Astrocyte of the cerebellum (primary cell): Measurements from ENCODE around the gene RSRC1.

Source experiments
- DNase-seq: peaks from one replicate; pipeline ENCODE4 v3.0.0-alpha.2; 2011; ENCODE audit warnings: low read depth
- H3K4me3 ChIP-seq: 2 replicates; pipeline ENCODE4 v1.5.1; 2011; ENCODE audit warnings: mild to moderate bottlenecking, low read depth, low read length, moderate library complexity
- in situ Hi-C: cut with HindIII; loops from 2 replicates; pipeline ENCODE4 v1.10.0; 2017; ENCODE audit warnings: low sequenced_read_pairs
- TF ChIP-seq, protein P1 (sequence below): IDR thresholded peaks from 2 replicates; pipeline ENCODE4 v1.5.1; 2012; ENCODE audit warnings: low read length, low read depth, moderate library complexity, mild to moderate bottlenecking; ENCODE audit errors: missing control alignments

RSRC1 gene

GRCh38 chr3:158098834-158099424, 11.0 kb upstream of the RSRC1 start:
- DNase-seq = no peak
- no peak overlapping the region for H3K4me3 ChIP-seq
- in situ Hi-C loops = no loop called here
- TF ChIP-seq, protein P1, sequence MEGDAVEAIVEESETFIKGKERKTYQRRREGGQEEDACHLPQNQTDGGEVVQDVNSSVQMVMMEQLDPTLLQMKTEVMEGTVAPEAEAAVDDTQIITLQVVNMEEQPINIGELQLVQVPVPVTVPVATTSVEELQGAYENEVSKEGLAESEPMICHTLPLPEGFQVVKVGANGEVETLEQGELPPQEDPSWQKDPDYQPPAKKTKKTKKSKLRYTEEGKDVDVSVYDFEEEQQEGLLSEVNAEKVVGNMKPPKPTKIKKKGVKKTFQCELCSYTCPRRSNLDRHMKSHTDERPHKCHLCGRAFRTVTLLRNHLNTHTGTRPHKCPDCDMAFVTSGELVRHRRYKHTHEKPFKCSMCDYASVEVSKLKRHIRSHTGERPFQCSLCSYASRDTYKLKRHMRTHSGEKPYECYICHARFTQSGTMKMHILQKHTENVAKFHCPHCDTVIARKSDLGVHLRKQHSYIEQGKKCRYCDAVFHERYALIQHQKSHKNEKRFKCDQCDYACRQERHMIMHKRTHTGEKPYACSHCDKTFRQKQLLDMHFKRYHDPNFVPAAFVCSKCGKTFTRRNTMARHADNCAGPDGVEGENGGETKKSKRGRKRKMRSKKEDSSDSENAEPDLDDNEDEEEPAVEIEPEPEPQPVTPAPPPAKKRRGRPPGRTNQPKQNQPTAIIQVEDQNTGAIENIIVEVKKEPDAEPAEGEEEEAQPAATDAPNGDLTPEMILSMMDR = no peak

GRCh38 chr3:158100681-158101080, 9.2 kb upstream of the RSRC1 start:
- no peak overlapping the region for H3K4me3 ChIP-seq
- TF ChIP-seq, protein P1 = no peak
- in situ Hi-C loops = no loop called here
- DNase-seq = no peak

- no peak for DNase-seq
- in situ Hi-C loops = no loop called here
- TF ChIP-seq, protein P1 = no peak
- H3K4me3 ChIP-seq = no peak overlapping the region
These were observed 8.3 kb upstream of the RSRC1 start for GRCh38 chr3:158101335-158102241.

DNA sequence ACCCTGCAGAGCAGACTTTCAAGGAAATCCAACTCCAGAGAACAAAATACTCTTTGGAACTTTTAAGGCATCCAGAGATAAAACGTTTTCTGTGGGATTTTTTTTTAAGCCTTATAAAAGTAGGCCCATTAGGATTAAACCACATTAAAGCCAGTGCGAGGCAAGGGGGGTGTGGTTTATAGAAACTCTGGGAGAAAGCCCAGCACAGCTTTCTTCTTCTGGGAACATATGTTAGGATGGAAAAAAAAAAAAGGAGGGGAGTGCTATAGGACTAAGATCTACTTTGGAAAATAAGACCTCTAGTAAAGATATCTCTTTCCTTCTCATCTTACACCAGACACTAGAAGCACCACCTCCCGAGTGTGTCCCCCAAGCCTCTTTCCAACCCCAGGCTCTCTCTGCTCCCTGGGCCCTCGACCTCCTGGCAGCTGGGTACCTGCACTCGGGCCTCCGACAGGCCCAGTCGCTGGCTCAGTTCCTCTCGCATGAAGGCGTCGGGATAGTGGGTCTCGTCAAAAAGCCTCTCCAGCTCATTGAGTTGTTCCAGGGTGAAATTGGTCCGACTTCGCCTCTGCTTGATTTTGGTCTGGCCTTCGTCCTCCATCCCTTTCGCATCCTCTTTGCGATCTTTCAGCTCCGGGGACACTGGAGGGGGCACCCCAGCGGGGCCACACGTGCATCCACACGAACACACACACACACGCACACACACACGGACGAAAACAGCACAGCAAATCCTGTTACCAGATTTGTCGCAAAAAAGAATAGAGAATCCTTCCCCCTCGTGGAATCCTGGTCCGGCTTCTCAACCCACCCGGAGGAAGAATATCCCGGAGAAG, 7.4 kb upstream of the RSRC1 start:
- H3K4me3 ChIP-seq = no peak overlapping the region
- DNase-seq = no peak
- in situ Hi-C loops = no loop called here
- TF ChIP-seq, protein P1 = no peak

DNA sequence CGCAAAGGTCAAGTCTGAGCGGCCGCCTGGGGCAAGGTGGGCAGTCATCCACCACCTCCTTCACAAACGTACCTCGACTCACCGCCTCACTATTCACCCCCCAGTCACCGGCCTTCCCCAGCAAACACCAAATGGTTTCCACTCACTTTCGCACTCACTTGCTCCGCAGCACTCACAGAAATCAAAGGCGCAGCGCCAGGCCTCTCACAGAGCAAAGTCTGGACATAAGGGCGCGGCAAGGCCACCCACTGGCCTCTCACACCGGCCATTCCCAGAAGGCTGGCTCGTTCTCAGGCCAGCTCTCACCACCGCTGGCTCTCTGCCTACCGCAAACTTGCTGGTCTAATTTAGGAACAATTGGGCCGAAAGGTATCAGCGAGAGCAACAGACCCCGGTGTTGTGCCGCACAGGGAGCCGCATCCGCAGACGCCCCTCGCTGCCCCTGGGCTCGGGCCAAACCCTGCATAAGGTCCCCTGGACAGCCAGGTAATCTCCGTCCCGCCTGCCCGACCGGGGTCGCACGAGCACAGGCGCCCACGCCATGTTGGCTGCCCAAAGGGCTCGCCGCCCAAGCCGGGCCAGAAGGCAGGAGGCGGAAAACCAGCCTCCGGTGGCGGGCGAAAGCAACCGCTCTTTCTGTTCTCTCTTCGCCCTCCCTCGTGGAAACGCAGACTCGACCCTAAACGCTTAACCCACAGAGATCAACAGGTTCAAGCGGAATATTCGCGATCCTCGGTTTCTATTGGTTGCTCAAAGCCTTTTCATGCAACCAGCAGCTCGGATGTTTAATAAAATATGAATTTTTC, 6.6 kb upstream of the RSRC1 start:
- TF ChIP-seq, protein P1 = no peak
- H3K4me3 ChIP-seq = peak overlapping the region; percentile 8
- in situ Hi-C loops = no loop called here
- no peak for DNase-seq
